ENCODE data around the gene WDR20.

- TF ChIP-seq, protein P1, sequence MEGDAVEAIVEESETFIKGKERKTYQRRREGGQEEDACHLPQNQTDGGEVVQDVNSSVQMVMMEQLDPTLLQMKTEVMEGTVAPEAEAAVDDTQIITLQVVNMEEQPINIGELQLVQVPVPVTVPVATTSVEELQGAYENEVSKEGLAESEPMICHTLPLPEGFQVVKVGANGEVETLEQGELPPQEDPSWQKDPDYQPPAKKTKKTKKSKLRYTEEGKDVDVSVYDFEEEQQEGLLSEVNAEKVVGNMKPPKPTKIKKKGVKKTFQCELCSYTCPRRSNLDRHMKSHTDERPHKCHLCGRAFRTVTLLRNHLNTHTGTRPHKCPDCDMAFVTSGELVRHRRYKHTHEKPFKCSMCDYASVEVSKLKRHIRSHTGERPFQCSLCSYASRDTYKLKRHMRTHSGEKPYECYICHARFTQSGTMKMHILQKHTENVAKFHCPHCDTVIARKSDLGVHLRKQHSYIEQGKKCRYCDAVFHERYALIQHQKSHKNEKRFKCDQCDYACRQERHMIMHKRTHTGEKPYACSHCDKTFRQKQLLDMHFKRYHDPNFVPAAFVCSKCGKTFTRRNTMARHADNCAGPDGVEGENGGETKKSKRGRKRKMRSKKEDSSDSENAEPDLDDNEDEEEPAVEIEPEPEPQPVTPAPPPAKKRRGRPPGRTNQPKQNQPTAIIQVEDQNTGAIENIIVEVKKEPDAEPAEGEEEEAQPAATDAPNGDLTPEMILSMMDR (IDR thresholded peaks at IDR 0.05) = no peak
- TF ChIP-seq POLR2AphosphoS5 (IDR thresholded peaks at IDR 0.05) (no peak), POLR2A (IDR thresholded peaks at IDR 0.05) (no peak)
These were observed 24.5 kb downstream of the WDR20 start for GRCh38 chr14:102164241-102164641.

Measured in breast epithelium (tissue), 3 donors.